Astrocyte (in vitro differentiated cells and primary cell): ENCODE measurements around the gene CUEDC2. TPM values are rescaled to one million over a fixed set of nuclear protein-coding genes. Genes with fewer than 3 reads are reported as not detected.

Experiments
- DNase-seq: peaks from one replicate; pipeline ENCODE4 v3.0.0-alpha.2; 2010; ENCODE audit warnings: low read depth
- FAIRE-seq: peaks from 2 replicates; lab custom pipeline; 2011; peaks lifted over from hg19 to GRCh38; lab: Jason Lieb, UNC
- H2AFZ ChIP-seq: 2 replicates; pipeline ENCODE4 v1.6.0; 2012; ENCODE audit warnings: low read depth, low read length, inconsistent platforms
- H3K27ac ChIP-seq: 2 replicates; pipeline ENCODE4 v1.5.1; 2011; ENCODE audit warnings: low read depth, low read length, inconsistent platforms
- H3K27me3 ChIP-seq: 2 replicates; pipeline ENCODE4 v1.6.0; 2011; ENCODE audit warnings: low read length, inconsistent platforms; ENCODE audit not compliant: insufficient read depth
- H3K36me3 ChIP-seq: 2 replicates; pipeline ENCODE4 v1.5.1; 2011; ENCODE audit warnings: low read length, inconsistent platforms; ENCODE audit not compliant: insufficient read depth
- H3K4me1 ChIP-seq: 2 replicates; pipeline ENCODE4 v1.5.1; 2011; ENCODE audit warnings: low read length, inconsistent platforms; ENCODE audit not compliant: insufficient read depth
- H3K4me2 ChIP-seq: 2 replicates; pipeline ENCODE4 v1.6.0; 2012; ENCODE audit warnings: low read length, inconsistent platforms
- H3K4me3 ChIP-seq: 2 replicates; pipeline ENCODE4 v1.5.1; 2011; ENCODE audit warnings: low read depth, mild to moderate bottlenecking, low read length, inconsistent platforms; ENCODE audit not compliant: insufficient read depth
- H3K79me2 ChIP-seq: 2 replicates; pipeline ENCODE4 v1.6.0; 2012; ENCODE audit warnings: mild to moderate bottlenecking, low read length, inconsistent platforms; ENCODE audit not compliant: insufficient read depth
- H3K9ac ChIP-seq: 2 replicates; pipeline ENCODE4 v1.6.0; 2012; ENCODE audit warnings: mild to moderate bottlenecking, low read length, inconsistent platforms
- H3K9me3 ChIP-seq: 2 replicates; pipeline ENCODE4 v1.5.1; 2012; ENCODE audit warnings: low read depth, mild to moderate bottlenecking, low read length, inconsistent platforms; ENCODE audit not compliant: insufficient read depth
- H4K20me1 ChIP-seq: 2 replicates; pipeline ENCODE4 v1.6.0; 2012; ENCODE audit warnings: low read length, inconsistent platforms; ENCODE audit not compliant: insufficient read depth
- H3K27ac Mint-ChIP-seq: one replicate; pipeline ENCODE4 v1.8.0; 2021; ENCODE audit warnings: mild to moderate bottlenecking, mixed read lengths; ENCODE audit not compliant: unreplicated experiment
- H3K27me3 Mint-ChIP-seq: one replicate; pipeline ENCODE4 v1.8.0; 2021; ENCODE audit warnings: low read depth, mixed read lengths; ENCODE audit not compliant: unreplicated experiment
- H3K36me3 Mint-ChIP-seq: one replicate; pipeline ENCODE4 v1.8.0; 2021; ENCODE audit warnings: low read depth, mixed read lengths; ENCODE audit not compliant: unreplicated experiment
- H3K4me1 Mint-ChIP-seq: one replicate; pipeline ENCODE4 v1.8.0; 2021; ENCODE audit warnings: low read depth, mixed read lengths; ENCODE audit not compliant: unreplicated experiment
- H3K4me3 Mint-ChIP-seq: one replicate; pipeline ENCODE4 v1.8.0; 2021; ENCODE audit warnings: mild to moderate bottlenecking, moderate library complexity, mixed read lengths; ENCODE audit not compliant: unreplicated experiment
- H3K9me3 Mint-ChIP-seq: one replicate; pipeline ENCODE4 v1.8.0; 2021; ENCODE audit warnings: mild to moderate bottlenecking, mixed read lengths; ENCODE audit not compliant: unreplicated experiment
- CTCF ChIP-seq: IDR thresholded peaks from 2 replicates; pipeline ENCODE4 v1.5.1; 2011; ENCODE audit warnings: low read depth, mild to moderate bottlenecking, inconsistent platforms, low read length, moderate library complexity; ENCODE audit not compliant: insufficient read depth
- EZH2 ChIP-seq: IDR thresholded peaks from 2 replicates; pipeline ENCODE4 v1.6.1; 2012; ENCODE audit warnings: mild to moderate bottlenecking, low read length, inconsistent platforms; ENCODE audit not compliant: insufficient read depth
- total RNA-seq: library from RNA; stranded (reverse); gene quantifications from 2 replicates; pipeline ENCODE4 v1.2.1, GENCODE V29; 2021

CUEDC2 gene
- total RNA-seq, 1 donor from 2014 or later, result 49.1 TPM

- no peak overlapping the region for H3K27ac ChIP-seq
- H3K9ac ChIP-seq, result no peak overlapping the region
- H3K36me3 Mint-ChIP-seq, result peaks cover 2% of the 10 kb centered on the region
- H2AFZ ChIP-seq, result peak overlapping the region; percentile 80
- H3K27me3 ChIP-seq, result peaks cover 20% of the 10 kb centered on the region
- H3K36me3 ChIP-seq, result no peaks in the 10 kb centered on the region
- DNase-seq, result no peak
- H4K20me1 ChIP-seq, result peaks cover 14% of the 10 kb centered on the region
- peak overlapping the region; percentile 76 for H3K4me3 Mint-ChIP-seq
- peak overlapping the region; percentile 87 for H3K4me2 ChIP-seq
- no peaks in the 10 kb centered on the region for H3K9me3 Mint-ChIP-seq
- TF ChIP-seq CTCF (no peak), EZH2 (peak; percentile 17)
- H3K27me3 Mint-ChIP-seq, result peaks cover 26% of the 10 kb centered on the region
- no peak for FAIRE-seq
- H3K9me3 ChIP-seq, result no peaks in the 10 kb centered on the region
- H3K27ac Mint-ChIP-seq, result peak overlapping the region; percentile 60
- H3K4me1 Mint-ChIP-seq, result peaks cover 10% of the 10 kb centered on the region
- no peaks in the 10 kb centered on the region for H3K79me2 ChIP-seq
- H3K4me3 ChIP-seq, result peak overlapping the region; percentile 49
- peaks cover 3% of the 10 kb centered on the region for H3K4me1 ChIP-seq
Measured at GRCh38 chr10:102408728-102409603, 23.4 kb downstream of the CUEDC2 start.

GRCh38 chr10:102408131-102408727, 24.1 kb downstream of the CUEDC2 start:
- H3K36me3 ChIP-seq, result no peaks in the 10 kb centered on the region
- Mint-ChIP-seq H3K27ac (no peak overlapping the region), H3K9me3 (no peaks in the 10 kb centered on the region), H3K4me3 (peak overlapping the region; percentile 76), H3K27me3 (peaks cover 24% of the 10 kb centered on the region), H3K36me3 (peaks cover 2% of the 10 kb centered on the region), H3K4me1 (peaks cover 9% of the 10 kb centered on the region)
- no peaks in the 10 kb centered on the region for H3K79me2 ChIP-seq
- DNase-seq, result no peak
- H2AFZ ChIP-seq, result no peak overlapping the region
- H3K27me3 ChIP-seq, result peaks cover 20% of the 10 kb centered on the region
- H3K9me3 ChIP-seq, result no peaks in the 10 kb centered on the region
- H3K4me2 ChIP-seq, result peak overlapping the region; percentile 87
- peaks cover 3% of the 10 kb centered on the region for H3K4me1 ChIP-seq
- no peak for TF ChIP-seq CTCF
- no peak for TF ChIP-seq EZH2
- no peak overlapping the region for H3K9ac ChIP-seq
- no peak overlapping the region for H3K27ac ChIP-seq
- H3K4me3 ChIP-seq, result peak overlapping the region; percentile 49
- peaks cover 14% of the 10 kb centered on the region for H4K20me1 ChIP-seq
- FAIRE-seq, result no peak
